ENCODE data around the gene NCBP1. TPM values are rescaled to one million over a fixed set of nuclear protein-coding genes. Genes with fewer than 3 reads are reported as not detected.
"Not testable (repeated sequence)": the region's sequence is repeated elsewhere in the genome, so short reads cannot be mapped to it uniquely, and the experiment has no call there.

The NCBP1 gene
- total and polyA plus RNA-seq, 7 donors: 7.1 to 22.1 (median 14.6) TPM

GRCh38 chr9:97602430-97602829, 31.2 kb upstream of the NCBP1 start:
- no peak for DNase-seq

GRCh38 chr9:97604901-97605645, 28.5 kb upstream of the NCBP1 start:
- WGBS, 3 donors: 64 to 78% (median 67%) methylated on average over 17 of the region's 17 CpGs
- no peak overlapping the region for H3K4me3 ChIP-seq
- no peaks in the 10 kb centered on the region for H3K27me3 ChIP-seq (ENCODE audit: insufficient read depth in 3 of 3, low read length in 2 of 3)
- no peaks in the 10 kb centered on the region for H3K9me3 ChIP-seq
- TF ChIP-seq CTCF (IDR thresholded peaks at IDR 0.05): no peak
- peaks cover 19 to 74% of the 10 kb centered on the region in 2 donors for H3K36me3 ChIP-seq (ENCODE audit: insufficient read depth in 1 of 2, low read depth in 1 of 2)
- ATAC-seq: peak in 3 of 4 donors; percentile 18 to 41 (median 32)
- H3K27ac ChIP-seq: peak overlapping the region; percentile 59
- intact Hi-C loops (cut with DNase I): loop anchor here in 1 of 2 donors (5.0 kb wide), 2 partner anchors 38 to 138 kb away; no protein-coding TSS in a partner anchor
- no peak for DNase-seq
- peaks cover 49% of the 10 kb centered on the region for H3K4me1 ChIP-seq

More at GRCh38 chr9:97602430-97602829, 31.2 kb upstream of the NCBP1 start:
- peak overlapping the region; percentile 89 for H3K27ac ChIP-seq
- H3K4me1 ChIP-seq: peaks cover 60% of the 10 kb centered on the region
- intact Hi-C loops (cut with DNase I): loop anchor here in 1 of 2 donors (5.0 kb wide), 2 partner anchors 35 to 135 kb away; no protein-coding TSS in a partner anchor
- TF ChIP-seq CTCF (IDR thresholded peaks at IDR 0.05): no peak
- ATAC-seq: peak; percentile 20 to 41 (median 34)
- no peaks in the 10 kb centered on the region for H3K9me3 ChIP-seq
- H3K36me3 ChIP-seq (ENCODE audit: insufficient read depth in 1 of 2, low read depth in 1 of 2): peaks cover 17 to 83% of the 10 kb centered on the region in 2 donors
- 24 to 58% (median 28%) methylated on average over 10 of the region's 10 CpGs for WGBS, 3 donors
- no peaks in the 10 kb centered on the region for H3K27me3 ChIP-seq (ENCODE audit: insufficient read depth in 3 of 3, low read length in 2 of 3)
- H3K4me3 ChIP-seq: no peak overlapping the region

GRCh38 chr9:97615439-97616072, 18.1 kb upstream of the NCBP1 start:
- intact Hi-C loops (cut with DNase I): loop anchor here (1.0 to 10.0 kb wide), 3 partner anchors 147 to 211 kb away; partner anchors contain the start of gene TDRD7 (in 1 of the 2)
- DNase-seq (no peak), ATAC-seq (peak; percentile 67 to 90 (median 78))
- Histone ChIP-seq H3K4me3 (no peak overlapping the region), H3K27ac (peak overlapping the region; percentile 18), H3K9me3 (no peaks in the 10 kb centered on the region), H3K27me3 (ENCODE audit: insufficient read depth in 3 of 3, low read length in 2 of 3) (no peaks in the 10 kb centered on the region), H3K4me1 (peaks cover 14% of the 10 kb centered on the region), H3K36me3 (ENCODE audit: insufficient read depth in 1 of 2, low read depth in 1 of 2) (peaks cover 6 to 94% of the 10 kb centered on the region in 2 donors)
- peak; percentile 91 for TF ChIP-seq CTCF (IDR thresholded peaks at IDR 0.05)

GRCh38 chr9:97617939-97618416, 15.6 kb upstream of the NCBP1 start:
- no peaks in the 10 kb centered on the region for H3K9me3 ChIP-seq
- H3K4me1 ChIP-seq: peaks cover 14% of the 10 kb centered on the region
- ATAC-seq (no peak), DNase-seq (no peak)
- H3K36me3 ChIP-seq (ENCODE audit: insufficient read depth in 1 of 2, low read depth in 1 of 2): peaks cover 9 to 94% of the 10 kb centered on the region in 2 donors
- H3K4me3 ChIP-seq: no peak overlapping the region
- 91 to 97% (median 96%) methylated on average over 1 of the region's 1 CpG for WGBS, 3 donors
- TF ChIP-seq CTCF (IDR thresholded peaks at IDR 0.05): no peak
- intact Hi-C loops (cut with DNase I): loop anchor here (5.0 to 10.0 kb wide), 2 partner anchors 206 to 213 kb away; partner anchors contain the start of gene TDRD7 (in 1 of the 2)
- H3K27ac ChIP-seq: no peak overlapping the region
- H3K27me3 ChIP-seq (ENCODE audit: insufficient read depth in 3 of 3, low read length in 2 of 3): no peaks in the 10 kb centered on the region

GRCh38 chr9:97620063-97620462, 13.6 kb upstream of the NCBP1 start:
- H3K9me3 ChIP-seq; H3K4me3 ChIP-seq; ATAC-seq; H3K27ac ChIP-seq; intact Hi-C loops (cut with DNase I); H3K4me1 ChIP-seq; DNase-seq; H3K27me3 ChIP-seq (ENCODE audit: insufficient read depth in 3 of 3, low read length in 2 of 3): not testable (repeated sequence)
- peaks cover 9 to 95% of the 10 kb centered on the region in 2 donors for H3K36me3 ChIP-seq (ENCODE audit: insufficient read depth in 1 of 2, low read depth in 1 of 2)
- 89 to 96% (median 91%) methylated on average over 2 of the region's 2 CpGs for WGBS, 3 donors

- H3K27ac ChIP-seq; intact Hi-C loops (cut with DNase I); H3K9me3 ChIP-seq; ATAC-seq; DNase-seq; H3K27me3 ChIP-seq (ENCODE audit: insufficient read depth in 3 of 3, low read length in 2 of 3); H3K4me3 ChIP-seq: not testable (repeated sequence)
- 95 to 97% (median 96%) methylated on average over 5 of the region's 5 CpGs for WGBS, 3 donors
- Histone ChIP-seq H3K36me3 (ENCODE audit: insufficient read depth in 1 of 2, low read depth in 1 of 2) (peaks cover 12 to 99% of the 10 kb centered on the region in 2 donors), H3K4me1 (peaks cover 16% of the 10 kb centered on the region)
Observed at GRCh38 chr9:97622483-97622882, 11.1 kb upstream of the NCBP1 start.

Data from psoas muscle (tissue), 8 donors.